Prostate gland (tissue), 2 donors: ENCODE results near the gene LAMA2. TPM values are rescaled to one million over a fixed set of nuclear protein-coding genes. Genes with fewer than 3 reads are reported as not detected.

Source experiments
- DNase-seq: peaks from one replicate; pipeline ENCODE4 v3.0.0-alpha.2; 2019; ENCODE audit warnings: low spot score
- H3K27ac ChIP-seq, 2 donors: fragments of 200-600 bp; sonication (generic); 2 replicates each; pipeline ENCODE4 v1.5.1; 2017 to 2019
- H3K27me3 ChIP-seq: fragments of 200-600 bp; sonication (generic); replicated peaks from 2 replicates; pipeline ENCODE4 v1.5.1; 2019; ENCODE audit not compliant: insufficient read depth
- H3K36me3 ChIP-seq, 2 donors: fragments of 200-600 bp; sonication (generic); 1 replicate in 1 of 2; 2 replicates in 1 of 2; pipeline versions ENCODE4 v1.5.1 to v1.8.1; 2017 to 2019
- H3K4me1 ChIP-seq: fragments of 200-600 bp; sonication (generic); replicated peaks from 2 replicates; pipeline ENCODE4 v1.5.1; 2019
- H3K4me3 ChIP-seq, 2 donors: fragments of 200-600 bp; sonication (generic); 2 replicates each; pipeline ENCODE4 v1.5.1; 2017 to 2019
- H3K9me3 ChIP-seq: fragments of 200-600 bp; sonication (generic); 2 replicates; pipeline ENCODE4 v1.5.1; 2017
- POLR2A ChIP-seq: fragments of 450-650 bp; IDR thresholded peaks from one replicate; pipeline ENCODE4 v1.6.1; 2016; ENCODE audit warnings: antibody characterized with exemption, mild to moderate bottlenecking
- POLR2AphosphoS5 ChIP-seq: sonication (generic); formaldehyde crosslinking; IDR thresholded peaks from one replicate; pipeline ENCODE4 v1.6.1; 2017; ENCODE audit warnings: antibody characterized with exemption
- WGBS: methylation state at CpG from one replicate; pipeline ENCODE4 v1.1.5; 2018; 5-methylcytosine and 5-hydroxymethylcytosine counted together
- intact Hi-C: fragments of 100-400 bp; cut with DNase I; formaldehyde crosslinking; loops from one replicate; pipeline ENCODE4 v1.14.2; 2022
- total RNA-seq, 2 donors: library from RNA; depleted of rRNA; stranded (reverse); fragments of >200 nt; gene quantifications; one replicate each; pipeline ENCODE4 v1.1.0, GENCODE V29; 2016
- TF ChIP-seq, protein P1 (sequence below), 4 experiments: fragments of 200-600 bp in 2 of 4; fragments of 450-650 bp in 2 of 4; sonication (generic) in 2 of 4; IDR thresholded peaks; 1 replicate in 3 of 4; 2 replicates in 1 of 4; pipeline ENCODE4 v1.5.1; 2016 to 2019; ENCODE audit warnings: antibody characterized with exemption in 4 of 4, mild to moderate bottlenecking in 2 of 4, moderate library complexity in 2 of 4

The LAMA2 gene
- total RNA-seq, 2 donors from 2014 or later, result 10.1 to 89.1 TPM

DNA sequence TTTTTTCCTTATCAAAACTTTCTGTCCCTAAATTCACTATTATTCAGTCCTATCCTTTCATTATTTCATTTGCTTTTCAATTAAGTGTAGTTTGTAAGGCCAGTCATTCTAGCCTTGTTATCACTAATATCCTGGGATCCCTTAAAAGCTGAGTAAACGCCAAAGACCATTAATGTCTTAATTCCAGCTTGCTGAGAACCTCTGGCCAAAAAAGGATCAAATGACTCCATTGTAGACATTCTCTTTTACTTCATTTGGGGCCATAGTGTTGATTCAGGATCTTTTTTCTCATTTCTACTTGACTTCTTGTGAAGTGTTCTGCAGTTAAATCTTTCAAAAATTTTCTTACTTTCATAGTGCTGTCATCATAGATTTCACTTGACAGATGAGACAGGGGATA, 379.7 kb downstream of the LAMA2 start:
- Histone ChIP-seq H3K27me3 (no peaks in the 10 kb centered on the region), H3K36me3 (no peaks in the 10 kb centered on the region), H3K9me3 (no peaks in the 10 kb centered on the region), H3K4me3 (no peak overlapping the region), H3K4me1 (no peaks in the 10 kb centered on the region), H3K27ac (no peak overlapping the region)
- 21% methylated on average over 1 of the region's 1 CpG for WGBS
- intact Hi-C loops, result no loop called here
- TF ChIP-seq, protein P1, sequence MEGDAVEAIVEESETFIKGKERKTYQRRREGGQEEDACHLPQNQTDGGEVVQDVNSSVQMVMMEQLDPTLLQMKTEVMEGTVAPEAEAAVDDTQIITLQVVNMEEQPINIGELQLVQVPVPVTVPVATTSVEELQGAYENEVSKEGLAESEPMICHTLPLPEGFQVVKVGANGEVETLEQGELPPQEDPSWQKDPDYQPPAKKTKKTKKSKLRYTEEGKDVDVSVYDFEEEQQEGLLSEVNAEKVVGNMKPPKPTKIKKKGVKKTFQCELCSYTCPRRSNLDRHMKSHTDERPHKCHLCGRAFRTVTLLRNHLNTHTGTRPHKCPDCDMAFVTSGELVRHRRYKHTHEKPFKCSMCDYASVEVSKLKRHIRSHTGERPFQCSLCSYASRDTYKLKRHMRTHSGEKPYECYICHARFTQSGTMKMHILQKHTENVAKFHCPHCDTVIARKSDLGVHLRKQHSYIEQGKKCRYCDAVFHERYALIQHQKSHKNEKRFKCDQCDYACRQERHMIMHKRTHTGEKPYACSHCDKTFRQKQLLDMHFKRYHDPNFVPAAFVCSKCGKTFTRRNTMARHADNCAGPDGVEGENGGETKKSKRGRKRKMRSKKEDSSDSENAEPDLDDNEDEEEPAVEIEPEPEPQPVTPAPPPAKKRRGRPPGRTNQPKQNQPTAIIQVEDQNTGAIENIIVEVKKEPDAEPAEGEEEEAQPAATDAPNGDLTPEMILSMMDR (IDR thresholded peaks at IDR 0.05), result no peak
- TF ChIP-seq POLR2A (no peak), POLR2AphosphoS5 (no peak)
- DNase-seq, result no peak

DNA sequence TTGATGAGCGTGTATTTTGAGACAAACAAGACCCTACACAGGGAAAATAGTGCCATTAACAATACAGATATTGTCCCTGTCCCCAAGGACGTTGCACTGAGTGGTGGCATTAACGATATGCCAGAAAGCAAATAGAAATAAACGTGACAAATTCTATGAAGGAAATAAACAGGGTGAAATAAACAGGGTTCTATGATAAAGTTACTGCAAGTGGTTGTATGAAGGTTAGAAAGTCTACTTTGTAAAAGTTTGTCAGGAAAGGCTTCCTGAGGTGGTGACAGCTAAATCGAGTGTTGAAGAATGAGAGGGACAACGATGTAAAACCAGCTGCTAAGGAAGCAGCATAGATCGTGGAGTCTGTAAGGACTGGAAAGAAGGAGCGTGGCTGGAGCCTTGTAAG, 380.2 kb downstream of the LAMA2 start:
- TF ChIP-seq POLR2AphosphoS5 (no peak), POLR2A (no peak)
- TF ChIP-seq, protein P1 (IDR thresholded peaks at IDR 0.05), result no peak
- H3K4me3 ChIP-seq, result no peak overlapping the region
- intact Hi-C loops, result no loop called here
- H3K27me3 ChIP-seq, result no peaks in the 10 kb centered on the region
- no peaks in the 10 kb centered on the region for H3K9me3 ChIP-seq
- 77% methylated on average over 8 of the region's 8 CpGs for WGBS
- H3K4me1 ChIP-seq, result no peaks in the 10 kb centered on the region
- no peak for DNase-seq
- H3K36me3 ChIP-seq, result no peaks in the 10 kb centered on the region
- H3K27ac ChIP-seq, result no peak overlapping the region

DNA sequence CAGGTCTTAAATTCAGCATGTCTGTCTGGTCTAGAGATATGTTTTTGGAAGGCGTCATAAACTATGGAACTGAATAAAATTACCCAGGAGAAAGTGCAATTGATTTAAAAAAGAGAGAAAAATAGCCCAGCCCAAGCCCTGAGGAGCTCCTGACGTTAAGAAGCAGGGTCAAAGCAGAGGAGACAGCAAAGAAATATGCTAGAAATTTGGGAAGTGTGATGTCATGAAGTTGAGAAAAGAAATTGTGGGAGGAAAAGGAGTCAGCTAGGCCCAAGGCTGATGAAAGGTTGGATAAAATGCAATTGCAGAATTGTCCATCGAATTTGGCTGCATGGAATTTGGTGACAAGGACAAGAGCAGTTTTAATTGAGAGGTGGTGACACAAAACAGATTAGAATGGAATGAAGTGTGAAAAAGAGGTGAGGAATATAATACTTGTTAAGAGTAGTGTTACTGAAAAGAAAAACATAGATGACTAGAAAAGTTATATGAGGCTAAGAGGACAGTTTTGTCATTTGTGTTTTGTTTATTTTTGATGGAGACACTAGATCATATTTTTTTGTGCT, 381.6 kb downstream of the LAMA2 start:
- 88% methylated on average over 3 of the region's 3 CpGs for WGBS
- Histone ChIP-seq H3K4me3 (no peak overlapping the region), H3K4me1 (no peaks in the 10 kb centered on the region), H3K27ac (no peak overlapping the region), H3K36me3 (no peaks in the 10 kb centered on the region), H3K9me3 (no peaks in the 10 kb centered on the region), H3K27me3 (no peaks in the 10 kb centered on the region)
- DNase-seq, result no peak
- TF ChIP-seq, protein P1 (IDR thresholded peaks at IDR 0.05), result no peak
- no peak for TF ChIP-seq POLR2AphosphoS5
- TF ChIP-seq POLR2A, result no peak
- intact Hi-C loops, result no loop called here

DNA sequence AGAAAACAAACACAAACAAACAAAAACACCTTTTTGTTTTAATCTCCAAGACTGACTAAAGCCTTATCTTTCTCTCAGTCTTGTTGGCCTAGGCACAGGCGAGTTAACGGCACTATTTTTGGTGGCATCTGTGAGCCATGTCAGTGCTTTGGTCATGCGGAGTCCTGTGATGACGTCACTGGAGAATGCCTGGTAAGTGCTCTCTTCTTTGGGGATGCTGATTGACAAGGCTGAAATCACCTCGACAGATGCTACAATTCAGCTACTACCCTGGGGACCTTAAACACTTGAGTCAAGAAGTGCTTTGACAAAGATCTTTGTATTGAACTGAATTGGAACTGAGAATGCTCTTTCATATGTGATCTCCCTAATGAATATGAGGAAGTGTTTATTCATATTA, 384.1 kb downstream of the LAMA2 start:
- Histone ChIP-seq H3K4me3 (no peak overlapping the region), H3K27ac (no peak overlapping the region), H3K4me1 (no peaks in the 10 kb centered on the region), H3K9me3 (no peaks in the 10 kb centered on the region), H3K36me3 (no peaks in the 10 kb centered on the region), H3K27me3 (no peaks in the 10 kb centered on the region)
- intact Hi-C loops, result no loop called here
- TF ChIP-seq, protein P1 (IDR thresholded peaks at IDR 0.05), result no peak
- TF ChIP-seq POLR2A, result no peak
- no peak for TF ChIP-seq POLR2AphosphoS5
- 81% methylated on average over 5 of the region's 5 CpGs for WGBS
- DNase-seq, result no peak

DNA sequence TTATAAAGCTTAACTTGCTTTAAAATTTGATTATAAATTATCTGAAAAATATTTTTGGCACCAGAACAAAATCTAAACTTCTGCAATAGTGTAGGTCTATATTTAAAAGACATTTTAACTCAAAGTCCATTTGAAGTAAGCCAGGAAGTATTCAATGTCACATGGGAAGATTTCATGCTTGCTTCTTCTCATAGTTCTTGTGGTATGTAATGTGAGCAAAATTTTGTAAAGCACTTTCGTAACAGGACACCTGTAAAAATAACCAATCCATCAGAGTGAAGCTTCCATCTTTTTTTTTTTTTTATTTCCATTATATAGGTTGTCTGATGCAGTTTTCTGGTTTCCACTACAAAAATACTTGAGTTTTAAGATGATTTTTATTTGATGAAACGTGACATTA, 386.1 kb downstream of the LAMA2 start:
- WGBS, result 93% methylated on average over 2 of the region's 2 CpGs
- intact Hi-C loops, result no loop called here

More for the DNA sequence above, 386.1 kb downstream of the LAMA2 start:
- TF ChIP-seq POLR2AphosphoS5 (no peak), POLR2A (no peak)
- TF ChIP-seq, protein P1 (IDR thresholded peaks at IDR 0.05), result no peak
- no peaks in the 10 kb centered on the region for H3K9me3 ChIP-seq
- no peaks in the 10 kb centered on the region for H3K4me1 ChIP-seq
- H3K27me3 ChIP-seq, result no peaks in the 10 kb centered on the region
- H3K27ac ChIP-seq, result no peak overlapping the region
- no peak for DNase-seq
- H3K4me3 ChIP-seq, result no peak overlapping the region
- no peaks in the 10 kb centered on the region for H3K36me3 ChIP-seq
